ENCODE measurements around the gene SPDYE2B.
"Not testable (repeated sequence)": the region's sequence is repeated elsewhere in the genome, so short reads cannot be mapped to it uniquely, and the experiment has no call there.

The SPDYE2B gene

DNA sequence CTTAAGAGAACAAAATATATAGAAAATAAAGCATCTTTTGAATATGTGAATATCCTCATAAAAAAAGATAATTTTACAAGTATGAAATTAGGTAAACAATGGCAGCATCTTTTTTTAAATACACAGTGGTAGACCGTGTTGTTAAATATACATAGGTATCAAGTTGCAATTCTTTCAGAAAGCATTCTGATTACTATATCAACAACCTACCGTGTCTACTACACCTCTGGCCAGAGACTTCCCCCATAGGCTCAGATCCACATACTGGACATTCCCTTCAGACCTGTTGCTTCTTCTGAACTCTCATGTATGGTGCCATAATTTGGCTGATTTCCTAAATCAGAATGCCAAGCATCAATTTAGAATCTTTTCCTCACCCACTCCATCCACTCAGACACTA is 43.9 kb downstream of the SPDYE2B start:
- H3K36me3 ChIP-seq (ENCODE audit: insufficient read depth, low read depth, low read length); H3K4me1 ChIP-seq (ENCODE audit: insufficient read depth, low read length); H3K4me3 ChIP-seq (ENCODE audit: low read length); H3K9ac ChIP-seq (ENCODE audit: low read depth, low read length); H3K27me3 ChIP-seq (ENCODE audit: insufficient read depth, low read length); H3K27ac ChIP-seq (ENCODE audit: low read length); H3K9me3 ChIP-seq (ENCODE audit: insufficient read depth, low read depth, low read length): not testable (repeated sequence)

DNA sequence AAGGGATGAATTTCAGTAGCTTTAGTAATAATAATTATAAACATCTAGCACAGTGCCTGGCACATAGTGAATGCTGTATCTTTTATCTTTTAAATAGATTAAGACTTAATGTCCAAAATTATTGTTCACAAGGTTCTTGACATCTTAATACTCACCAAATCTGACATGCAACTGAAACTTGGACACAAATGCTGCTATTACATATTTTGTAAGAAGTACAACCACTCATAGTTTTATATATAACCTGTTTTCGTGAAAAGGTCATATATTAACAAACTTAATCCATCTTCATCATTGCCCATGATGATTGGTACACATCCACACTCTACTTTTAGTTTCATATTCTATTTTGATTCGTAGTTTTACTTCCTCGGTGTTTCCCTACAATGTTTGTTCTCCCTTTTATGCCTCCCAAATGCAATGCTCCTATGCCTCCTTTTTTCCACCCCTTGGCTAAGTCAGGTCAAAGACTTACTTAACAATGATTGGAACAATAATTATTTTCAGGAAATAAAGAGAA is 45.0 kb downstream of the SPDYE2B start:
- not testable (repeated sequence) for H3K27me3 ChIP-seq (ENCODE audit: insufficient read depth, low read length); H3K9me3 ChIP-seq (ENCODE audit: insufficient read depth, low read depth, low read length); H3K36me3 ChIP-seq (ENCODE audit: insufficient read depth, low read depth, low read length); H3K9ac ChIP-seq (ENCODE audit: low read depth, low read length); H3K4me1 ChIP-seq (ENCODE audit: insufficient read depth, low read length); H3K27ac ChIP-seq (ENCODE audit: low read length); H3K4me3 ChIP-seq (ENCODE audit: low read length)

DNA sequence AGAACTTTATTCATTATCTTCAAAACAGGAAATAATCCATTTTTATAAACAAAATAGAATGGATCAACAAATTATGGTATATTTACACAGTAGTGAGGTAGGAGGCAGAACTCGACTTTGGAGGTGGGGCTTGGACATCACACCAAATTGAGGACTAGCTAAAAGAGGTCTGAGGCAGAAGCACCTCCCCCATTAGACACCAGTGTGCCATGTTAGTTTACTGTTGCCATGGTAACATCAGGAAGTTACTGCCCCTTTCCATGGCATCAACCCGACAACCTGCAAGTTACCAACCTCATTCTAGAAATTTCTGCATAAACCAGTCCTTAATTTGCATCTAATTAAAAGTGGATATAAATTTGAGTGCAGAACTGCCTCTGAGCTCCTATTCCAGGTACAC is 45.9 kb downstream of the SPDYE2B start:
- not testable (repeated sequence) for H3K9ac ChIP-seq (ENCODE audit: low read depth, low read length); H3K9me3 ChIP-seq (ENCODE audit: insufficient read depth, low read depth, low read length); H3K4me3 ChIP-seq (ENCODE audit: low read length); H3K4me1 ChIP-seq (ENCODE audit: insufficient read depth, low read length); H3K27ac ChIP-seq (ENCODE audit: low read length); H3K27me3 ChIP-seq (ENCODE audit: insufficient read depth, low read length); H3K36me3 ChIP-seq (ENCODE audit: insufficient read depth, low read depth, low read length)

DNA sequence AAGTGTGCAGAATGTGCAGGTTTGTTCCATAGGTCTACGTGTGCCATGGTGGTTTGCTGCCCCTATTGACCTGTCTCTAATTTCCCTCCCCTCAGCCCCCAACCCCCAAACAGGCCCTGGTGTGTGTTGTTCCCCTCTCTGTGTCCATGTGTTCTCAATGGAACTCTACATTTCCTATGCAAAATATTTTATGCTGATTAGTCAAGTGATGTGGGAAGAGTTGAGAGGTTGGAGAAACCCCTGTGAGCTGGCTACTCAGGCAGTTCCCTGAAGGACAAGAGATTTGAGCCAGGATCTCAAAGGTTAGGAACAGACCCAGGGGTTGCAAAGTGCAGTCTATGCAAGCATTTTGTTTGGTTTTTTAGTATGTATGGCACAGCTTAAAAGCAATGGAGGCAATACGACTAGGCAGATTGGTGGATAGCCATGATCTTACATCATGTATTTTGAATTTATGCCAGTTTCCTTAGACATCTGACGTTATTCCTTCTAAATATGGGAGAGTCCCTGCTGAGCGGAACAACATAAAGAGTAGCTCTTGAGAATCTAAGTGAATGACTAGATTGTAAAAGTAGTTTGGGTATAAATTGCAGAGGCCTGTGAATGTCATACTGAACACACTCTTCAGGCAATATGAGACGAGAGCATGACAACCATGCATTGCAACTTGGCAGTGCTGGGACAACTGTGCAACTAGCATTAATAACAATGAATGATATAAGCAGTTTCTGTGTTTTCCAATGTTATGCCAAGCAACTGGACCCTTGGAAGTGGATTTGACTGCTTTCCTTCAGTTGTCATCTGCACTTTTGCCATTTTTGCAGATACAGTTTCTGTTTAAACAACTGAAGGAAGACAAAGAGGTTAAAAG is 47.8 kb downstream of the SPDYE2B start:
- H3K4me1 ChIP-seq (ENCODE audit: insufficient read depth, low read length); H3K9me3 ChIP-seq (ENCODE audit: insufficient read depth, low read depth, low read length); H3K27me3 ChIP-seq (ENCODE audit: insufficient read depth, low read length); H3K4me3 ChIP-seq (ENCODE audit: low read length); H3K36me3 ChIP-seq (ENCODE audit: insufficient read depth, low read depth, low read length); H3K9ac ChIP-seq (ENCODE audit: low read depth, low read length); H3K27ac ChIP-seq (ENCODE audit: low read length): not testable (repeated sequence)

DNA sequence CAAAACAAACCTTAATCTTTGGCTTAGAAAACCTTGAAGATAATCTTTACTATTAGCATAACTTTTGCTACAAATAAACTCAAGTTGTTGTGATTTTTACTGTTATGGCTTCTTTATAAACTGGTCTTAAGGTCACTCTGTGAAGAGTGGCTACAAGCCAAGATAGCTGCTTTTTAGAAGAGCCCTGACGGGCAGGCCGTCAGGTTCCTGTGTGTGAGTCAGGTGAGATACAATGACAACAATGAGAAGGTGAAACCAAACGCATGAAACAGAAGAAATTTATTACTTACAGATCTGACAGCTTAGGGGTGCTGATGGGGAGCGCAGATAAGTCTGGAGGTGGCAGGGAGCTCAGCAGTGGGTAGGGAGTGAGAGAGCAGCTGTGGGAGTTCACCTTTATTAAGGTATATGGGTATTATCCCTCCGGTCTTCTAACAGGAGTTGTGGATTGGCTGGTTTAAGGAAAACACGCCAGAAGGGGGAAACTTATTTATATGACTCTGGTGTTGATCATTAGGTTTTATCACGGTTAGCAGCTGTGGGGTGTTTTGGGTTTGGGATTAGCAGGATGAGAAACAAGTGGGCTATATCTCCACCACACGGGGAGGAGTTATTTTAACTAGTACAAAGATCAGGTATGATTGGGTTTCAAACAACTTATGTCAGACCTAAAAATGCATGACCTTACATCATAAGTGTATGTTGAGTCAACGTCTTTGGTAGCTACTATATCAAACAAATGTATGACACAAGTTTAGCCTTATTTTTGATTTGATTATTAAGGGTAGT is 49.0 kb downstream of the SPDYE2B start:
- H3K27ac ChIP-seq (ENCODE audit: low read length); H3K4me3 ChIP-seq (ENCODE audit: low read length); H3K36me3 ChIP-seq (ENCODE audit: insufficient read depth, low read depth, low read length); H3K9me3 ChIP-seq (ENCODE audit: insufficient read depth, low read depth, low read length); H3K27me3 ChIP-seq (ENCODE audit: insufficient read depth, low read length); H3K4me1 ChIP-seq (ENCODE audit: insufficient read depth, low read length); H3K9ac ChIP-seq (ENCODE audit: low read depth, low read length): not testable (repeated sequence)

All from iPS-20b (cell line).